ENCODE results near the gene KCNK3. TPM values are rescaled to one million over a fixed set of nuclear protein-coding genes. Genes with fewer than 3 reads are reported as not detected.

KCNK3 gene
- total and polyA plus RNA-seq, 10 of the 15 experiments (the other 5 are each of a cell fraction or from before 2014, with no cell fraction given): 0.13 TPM; not detected in 9

- CTCF ChIA-PET: interaction anchor here (1.0 to 1.3 kb wide), 2 partner anchors 11 to 14 kb away, joined by 4 read pairs; no protein-coding TSS in a partner anchor
Measured at GRCh38 chr2:26731714-26732113, 39.2 kb downstream of the KCNK3 start.

GRCh38 chr2:26732446-26732845 is 39.9 kb downstream of the KCNK3 start:
- WGBS (ENCODE audit: insufficient coverage, insufficient replicate concordance, low lambda C conversion rate, missing lambda C conversion rate): 83% methylated on average over 3 of the region's 3 CpGs
- H3K4me3 ChIP-seq: no peak overlapping the region
- DNase-seq (ENCODE audit: low read depth, low spot score) (no peak), ATAC-seq (no peak), FAIRE-seq (no peak)
- no peak overlapping the region for H3K27ac ChIP-seq (ENCODE audit: control insufficient read depth, insufficient read depth)
- no peaks in the 10 kb centered on the region for H3K79me2 ChIP-seq (ENCODE audit: control insufficient read depth, insufficient read depth, low read length)
- peaks cover 0 to 2% of the 10 kb centered on the region in 2 experiments; a peak in 2 of 4 replicates for H3K27me3 ChIP-seq (replicated peaks in 1 of 2; ENCODE audit: control insufficient read depth in 2 of 2, insufficient read depth in 2 of 2, low read length in 1 of 2)
- ChIA-PET CTCF (interaction anchor here (1.0 to 1.3 kb wide), 2 partner anchors 11 to 14 kb away, joined by 4 read pairs; no protein-coding TSS in a partner anchor), POLR2A (no interaction called here), RAD21 (ENCODE audit: unreplicated experiment) (no interaction called here), SMC1A (ENCODE audit: uncharacterized antibody, unreplicated experiment) (interaction anchor here (2.0 to 2.1 kb wide), 2 partner anchors 11 kb away, joined by 4 to 7 read pairs; no protein-coding TSS in a partner anchor)
- in situ Hi-C loops (cut with MboI) (no loop called here), intact Hi-C loops (cut with micrococcal nuclease; ENCODE audit: unreplicated experiment) (no loop called here)
- no peak overlapping the region for H3K4me2 ChIP-seq (ENCODE audit: control insufficient read depth, insufficient read depth)
- no peak overlapping the region for H3K9ac ChIP-seq (ENCODE audit: control insufficient read depth, insufficient read depth, low read length)
- no peaks in the 10 kb centered on the region for H3K9me3 ChIP-seq (replicated peaks; ENCODE audit: control insufficient read depth, insufficient read depth, low read length)
- no peaks in the 10 kb centered on the region for H4K20me1 ChIP-seq (ENCODE audit: control insufficient read depth, insufficient read depth)
- H3K36me3 ChIP-seq (ENCODE audit: control insufficient read depth in 2 of 2, insufficient read depth in 2 of 2, low read length in 1 of 2): no peaks in the 10 kb centered on the region
- H3K4me1 ChIP-seq (ENCODE audit: control insufficient read depth, insufficient read depth, low read length): no peaks in the 10 kb centered on the region
- H2AFZ ChIP-seq (ENCODE audit: control insufficient read depth, low read depth, low read length): no peak overlapping the region
- no TSS peak for BruUV-seq (replicated peaks)
- no peak for TF ChIP-seq ATF7 (IDR thresholded peaks at IDR 0.05; ENCODE audit: low read depth)
- TF ChIP-seq SUPT20H (IDR thresholded peaks at IDR 0.05; ENCODE audit: borderline replicate concordance, control insufficient read depth, low read depth, low read length): no peak
- no peak for TF ChIP-seq RCOR1 (conservative IDR thresholded peaks at IDR 0.05; ENCODE audit: low read depth, low read length)
- no peak for TF ChIP-seq MYC (IDR thresholded peaks at IDR 0.05; ENCODE audit: insufficient read depth, insufficient read length, insufficient replicate concordance, low read length, severe bottlenecking)
- TF ChIP-seq REST (IDR thresholded peaks at IDR 0.05; ENCODE audit: low read depth, low read length): no peak
- TF ChIP-seq USF2 (IDR thresholded peaks at IDR 0.05; ENCODE audit: borderline replicate concordance, low read depth, low read length): no peak
- TF ChIP-seq MEF2B (IDR thresholded peaks at IDR 0.05; ENCODE audit: partially characterized antibody, poor library complexity, severe bottlenecking): no peak
- no peak for TF ChIP-seq IRF4 (IDR thresholded peaks at IDR 0.05; ENCODE audit: low read depth, low read length)
- TF ChIP-seq EP300 (IDR thresholded peaks at IDR 0.05; ENCODE audit: borderline replicate concordance in 1 of 2, control insufficient read depth in 1 of 2, low read depth in 2 of 2, low read length in 2 of 2): no peak
- no peak for TF ChIP-seq MEF2A (IDR thresholded peaks at IDR 0.05; ENCODE audit: insufficient read depth, low read depth, low read length)
- no peak for TF ChIP-seq POLR2AphosphoS5 (IDR thresholded peaks at IDR 0.05; ENCODE audit: low read length)

More at GRCh38 chr2:26731714-26732113, 39.2 kb downstream of the KCNK3 start:
- ATAC-seq (no peak), DNase-seq (ENCODE audit: low read depth, low spot score) (no peak), FAIRE-seq (no peak)
- intact Hi-C loops (cut with micrococcal nuclease; ENCODE audit: unreplicated experiment) (no loop called here), in situ Hi-C loops (cut with MboI) (no loop called here)
- Histone ChIP-seq H3K27ac (ENCODE audit: control insufficient read depth, insufficient read depth) (no peak overlapping the region), H3K36me3 (ENCODE audit: control insufficient read depth in 2 of 2, insufficient read depth in 2 of 2, low read length in 1 of 2) (no peaks in the 10 kb centered on the region), H2AFZ (ENCODE audit: control insufficient read depth, low read depth, low read length) (no peak overlapping the region), H3K79me2 (ENCODE audit: control insufficient read depth, insufficient read depth, low read length) (no peaks in the 10 kb centered on the region), H3K4me1 (ENCODE audit: control insufficient read depth, insufficient read depth, low read length) (no peaks in the 10 kb centered on the region), H3K4me3 (no peak overlapping the region), H3K27me3 (replicated peaks in 1 of 2; ENCODE audit: control insufficient read depth in 2 of 2, insufficient read depth in 2 of 2, low read length in 1 of 2) (peaks cover 0 to 2% of the 10 kb centered on the region in 2 experiments; a peak in 2 of 4 replicates), H4K20me1 (ENCODE audit: control insufficient read depth, insufficient read depth) (no peaks in the 10 kb centered on the region), H3K9ac (ENCODE audit: control insufficient read depth, insufficient read depth, low read length) (no peak overlapping the region), H3K9me3 (replicated peaks; ENCODE audit: control insufficient read depth, insufficient read depth, low read length) (no peaks in the 10 kb centered on the region), H3K4me2 (ENCODE audit: control insufficient read depth, insufficient read depth) (no peak overlapping the region)
- ChIA-PET POLR2A (no interaction called here), RAD21 (ENCODE audit: unreplicated experiment) (no interaction called here), SMC1A (ENCODE audit: uncharacterized antibody, unreplicated experiment) (interaction anchor here (2.0 to 2.1 kb wide), 2 partner anchors 11 kb away, joined by 4 to 7 read pairs; no protein-coding TSS in a partner anchor)
- no TSS peak for BruUV-seq (replicated peaks)
- WGBS (ENCODE audit: insufficient coverage, insufficient replicate concordance, low lambda C conversion rate, missing lambda C conversion rate): 2% methylated on average over 4 of the region's 4 CpGs
- TF ChIP-seq KAT2A (conservative IDR thresholded peaks at IDR 0.05; ENCODE audit: control insufficient read depth, low read depth, low read length): no peak
- no peak for TF ChIP-seq RCOR1 (conservative IDR thresholded peaks at IDR 0.05; ENCODE audit: low read depth, low read length)
- TF ChIP-seq RUNX3 (IDR thresholded peaks at IDR 0.05; ENCODE audit: low read length): no peak
